Hindlimb muscle (tissue), 1 donor: Measurements from ENCODE around the gene MRPS22. TPM values are rescaled to one million over a fixed set of nuclear protein-coding genes. Genes with fewer than 3 reads are reported as not detected.
"Not testable (repeated sequence)": the region's sequence is repeated elsewhere in the genome, so short reads cannot be mapped to it uniquely, and the experiment has no call there.

Experiments
- DNase-seq: peaks from one replicate; pipeline ENCODE4 v3.0.0-alpha.2; 2013
- polyA plus RNA-seq: library from polyadenylated mRNA; unstranded; fragments of 120-200 nt; gene quantifications from one replicate; pipeline ENCODE4 v1.2.1, GENCODE V29; 2013; ENCODE audit not compliant: insufficient read length

MRPS22 gene
- polyA plus RNA-seq, 1 donor = 47.7 TPM

DNA sequence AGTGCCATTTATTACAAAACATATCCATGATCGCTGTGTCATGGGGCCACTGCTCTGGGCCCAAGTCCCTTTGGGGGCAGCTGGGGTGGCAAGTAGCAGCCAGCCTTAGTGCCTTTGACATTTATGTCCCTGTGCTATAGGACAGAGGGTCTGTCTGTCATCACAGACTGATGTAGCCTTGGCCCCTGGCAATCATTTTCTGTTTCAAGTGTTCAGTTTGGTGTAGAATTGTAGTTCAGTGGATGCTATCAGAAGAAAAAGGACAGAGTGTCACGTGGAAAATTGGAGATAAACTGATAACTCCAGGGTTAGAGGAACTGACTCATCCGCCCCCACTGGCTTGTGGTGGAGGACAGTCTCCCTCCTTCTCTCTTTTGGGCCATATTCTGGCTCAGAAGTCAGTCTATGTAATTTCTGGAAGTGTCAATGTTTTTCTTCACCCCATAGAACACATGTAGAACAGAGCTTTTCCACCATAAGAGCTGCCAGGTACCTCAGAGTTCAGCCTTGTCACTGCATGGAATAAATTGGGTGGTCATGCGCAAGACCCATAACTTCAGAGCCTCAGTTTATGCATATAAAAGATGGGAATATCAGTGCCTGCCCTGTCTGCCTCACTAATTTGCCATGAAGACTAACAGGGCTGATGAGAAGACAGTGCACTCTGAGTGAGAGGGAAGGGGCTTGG is 4.5 kb upstream of the MRPS22 start:
- no peak for DNase-seq

DNA sequence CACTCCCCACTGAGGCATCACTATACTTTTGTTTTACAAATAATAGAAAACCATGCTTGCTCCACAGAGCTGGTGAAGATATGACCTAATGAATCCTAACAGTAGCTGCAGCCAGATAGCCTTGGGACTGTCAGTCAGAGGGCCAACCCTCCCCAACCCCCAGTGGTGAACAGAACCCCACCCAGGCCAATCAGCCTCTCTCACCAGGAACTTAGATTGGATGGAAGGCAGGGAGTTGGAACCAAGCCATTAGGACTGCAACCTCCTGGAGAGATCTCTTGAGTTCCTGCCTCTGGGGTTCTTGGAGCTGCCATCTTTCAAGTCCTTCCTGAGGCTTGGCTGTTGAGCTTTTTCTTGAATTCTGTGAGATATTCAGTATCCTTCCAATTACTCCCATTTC is 3.0 kb upstream of the MRPS22 start:
- no peak for DNase-seq

DNA sequence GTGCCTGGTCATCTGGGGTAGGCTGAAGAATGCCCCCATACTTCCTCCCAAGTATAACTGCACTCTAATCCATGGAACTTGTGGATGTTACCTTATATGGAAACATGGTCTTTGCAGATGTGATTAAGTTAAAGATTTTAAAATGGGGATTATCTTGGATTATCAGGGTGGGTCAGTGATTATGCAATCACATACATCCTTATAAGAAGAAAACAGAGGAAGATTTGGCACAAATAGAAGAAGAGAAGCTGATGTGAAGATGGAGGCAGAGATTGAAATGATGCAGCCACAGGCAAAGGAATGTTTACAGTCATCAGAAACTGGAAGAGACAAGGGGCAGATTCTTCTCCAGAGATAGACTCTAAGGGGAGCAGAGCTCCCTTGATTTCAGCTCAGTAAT is 1.8 kb upstream of the MRPS22 start:
- no peak for DNase-seq

DNA sequence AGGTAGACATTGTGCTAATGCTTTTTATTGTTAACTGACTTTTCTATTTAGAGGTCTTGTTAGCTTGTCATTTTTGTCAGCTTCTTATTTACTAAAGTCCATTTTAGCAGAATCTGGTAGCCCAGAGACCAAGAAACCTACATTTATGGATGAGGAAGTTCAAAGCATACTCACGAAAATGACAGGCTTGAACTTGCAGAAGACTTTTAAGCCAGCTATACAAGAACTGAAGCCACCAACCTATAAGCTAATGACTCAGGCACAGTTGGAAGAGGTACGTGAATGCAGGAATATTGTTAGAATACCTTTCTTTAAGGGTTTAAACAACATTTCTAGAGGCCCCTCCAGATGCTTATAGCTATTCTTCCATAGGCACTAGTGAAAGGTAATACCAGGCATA is 3.0 kb downstream of the MRPS22 start:
- no peak for DNase-seq

DNA sequence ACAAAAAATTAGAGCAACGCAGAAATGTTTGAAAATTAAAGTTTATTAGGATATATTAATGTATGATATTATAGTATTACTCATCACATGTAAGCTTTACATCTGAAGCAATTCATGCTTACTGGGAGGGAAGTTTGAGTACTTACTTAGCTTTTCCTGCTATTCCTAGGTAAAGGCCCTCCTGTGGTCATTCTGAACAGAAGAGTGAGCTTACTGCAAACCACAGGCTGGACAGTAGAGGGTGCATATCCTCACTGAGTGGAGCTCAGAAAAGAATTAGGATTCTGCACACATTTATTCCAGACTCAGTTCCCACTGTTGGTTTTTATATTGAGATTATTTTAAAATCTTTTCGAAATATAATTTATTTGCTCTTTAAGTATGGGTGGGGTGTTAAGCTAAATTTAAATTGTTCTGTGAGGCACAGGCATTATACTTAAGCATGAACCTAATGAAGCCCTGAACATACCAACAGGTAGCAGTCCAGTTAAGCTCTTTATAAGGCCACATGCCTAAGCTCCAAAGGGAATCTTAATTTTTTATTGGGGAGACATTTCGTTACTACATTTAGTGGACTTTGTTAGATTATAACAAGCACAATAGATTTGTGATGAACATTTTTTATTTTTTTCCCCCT is 10.2 kb downstream of the MRPS22 start:
- DNase-seq = peak; percentile 17

DNA sequence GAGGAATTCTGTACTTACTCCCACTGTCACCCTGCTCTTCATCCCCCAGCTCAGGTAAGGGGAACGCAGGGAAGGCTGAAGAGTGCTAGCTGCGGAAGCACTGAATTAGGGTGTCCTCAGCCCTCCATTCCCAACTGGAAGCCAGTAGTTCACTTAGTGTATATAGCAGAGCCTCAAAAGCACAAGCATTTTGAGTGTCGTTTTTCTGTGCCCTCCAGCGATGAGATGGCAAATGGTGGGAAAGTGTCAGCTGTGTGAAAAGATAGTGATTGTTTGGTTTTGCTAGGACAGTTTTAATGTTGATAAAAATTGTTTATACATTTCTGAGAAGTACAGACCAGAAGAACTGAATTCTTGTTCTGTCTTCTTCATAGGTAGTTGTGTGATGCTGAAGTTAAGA is 10.8 kb downstream of the MRPS22 start:
- no peak for DNase-seq

DNA sequence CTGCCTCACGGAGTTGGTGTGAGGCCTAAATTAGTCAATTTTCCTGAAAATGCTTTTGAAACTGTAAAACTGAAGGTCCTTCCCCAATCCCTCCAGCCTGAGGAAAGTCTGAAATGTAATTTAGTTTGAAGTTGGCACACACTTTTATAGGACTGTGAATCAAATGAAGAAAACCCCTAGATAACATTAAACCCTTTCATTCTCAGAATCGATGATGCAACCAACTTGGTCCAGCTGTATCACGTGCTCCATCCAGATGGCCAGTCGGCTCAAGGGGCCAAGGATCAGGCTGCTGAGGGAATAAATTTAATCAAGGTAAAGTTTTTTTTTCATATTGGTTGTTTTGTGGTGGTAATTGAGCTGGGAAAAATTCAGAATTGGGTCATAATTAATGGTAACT is 11.7 kb downstream of the MRPS22 start:
- no peak for DNase-seq

DNA sequence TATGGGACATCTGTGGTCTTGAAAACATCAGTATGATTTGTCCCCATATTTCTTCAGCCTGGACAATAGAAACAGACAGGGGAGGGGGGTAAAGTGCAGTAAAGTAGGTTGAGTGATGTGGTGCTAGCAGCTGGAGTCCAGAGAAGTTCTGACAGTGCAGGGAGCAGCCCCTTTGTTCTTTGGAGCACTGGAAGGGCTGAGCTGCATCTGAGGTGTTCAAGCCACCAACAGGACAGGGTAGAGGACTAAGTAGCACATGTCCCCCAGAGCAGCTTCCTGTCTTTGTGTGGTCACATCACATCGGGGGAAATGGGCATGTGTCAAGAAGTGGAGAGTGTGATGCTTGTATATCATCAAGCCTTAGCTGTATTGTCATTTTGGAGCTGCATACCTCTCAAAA is 12.1 kb downstream of the MRPS22 start:
- no peak for DNase-seq

DNA sequence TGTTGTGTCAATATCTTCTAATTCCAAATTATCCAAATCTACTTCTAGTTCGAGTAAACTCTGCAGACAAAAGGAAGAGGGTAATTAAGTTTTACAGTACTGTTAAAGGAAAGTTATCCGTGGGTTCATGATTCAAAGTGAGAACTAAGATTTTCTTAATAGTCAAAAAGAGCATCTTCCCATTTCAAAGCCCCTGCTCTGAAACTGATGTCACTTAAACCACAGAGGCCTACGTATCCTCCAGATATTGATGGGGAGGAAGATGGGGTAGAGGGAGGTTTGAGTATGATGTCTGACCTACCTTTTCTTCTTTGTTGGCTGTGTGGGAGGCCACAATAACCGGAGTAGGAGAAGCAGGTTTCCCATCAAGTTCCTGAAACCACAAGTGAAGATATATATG is 14.1 kb downstream of the MRPS22 start:
- no peak for DNase-seq

DNA sequence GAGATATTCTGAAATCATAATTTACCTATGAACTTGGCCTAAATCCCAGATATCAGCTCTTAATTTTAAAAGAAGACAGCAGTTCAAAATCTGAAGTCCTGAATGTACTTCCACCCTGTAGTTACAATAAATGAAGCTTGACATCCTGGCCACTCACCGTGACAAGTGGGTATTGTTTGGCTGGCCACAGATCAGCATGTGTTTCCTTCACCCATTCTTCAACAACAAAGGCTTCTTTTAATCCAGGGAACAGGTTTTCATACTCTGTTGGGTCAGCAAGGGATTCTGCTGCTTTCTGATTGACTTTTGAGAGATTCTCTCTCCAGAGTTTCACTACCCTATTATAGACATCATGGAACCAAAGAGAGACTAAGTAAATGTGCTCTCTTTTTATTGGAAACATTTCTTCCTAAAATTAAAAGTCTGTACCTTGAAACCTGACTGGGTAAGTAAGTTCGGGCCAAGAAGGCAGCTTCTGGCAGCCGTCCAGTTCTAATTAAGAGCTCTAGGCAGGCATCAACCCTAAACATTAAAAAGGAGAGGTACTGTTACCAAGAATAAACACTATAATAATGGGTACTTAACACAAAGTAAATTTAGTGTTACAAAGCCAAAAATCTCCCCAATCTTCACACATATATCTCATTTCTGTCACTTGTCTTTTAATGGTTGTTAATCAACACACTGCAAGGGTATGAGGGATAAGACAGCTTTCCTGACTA is 15.2 kb downstream of the MRPS22 start:
- DNase-seq = no peak

DNA sequence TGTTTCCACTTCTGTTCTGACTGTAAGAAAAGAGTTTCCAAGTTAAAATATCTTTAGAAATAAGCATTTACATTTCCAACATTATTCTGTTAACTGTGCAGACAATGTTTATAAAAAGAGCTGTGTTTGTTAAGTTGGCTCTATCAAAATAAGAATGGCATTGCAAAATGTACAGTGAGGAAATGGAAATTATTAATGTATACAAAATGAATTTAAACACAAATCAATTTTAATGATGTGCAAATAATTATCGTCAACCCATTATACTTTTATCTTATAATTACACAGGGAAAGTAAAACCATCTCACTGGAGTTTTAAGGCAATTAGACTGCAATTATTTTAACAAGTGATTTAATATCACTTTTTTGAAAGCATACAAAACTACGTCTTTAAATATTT is 17.5 kb downstream of the MRPS22 start:
- DNase-seq = no peak

DNA sequence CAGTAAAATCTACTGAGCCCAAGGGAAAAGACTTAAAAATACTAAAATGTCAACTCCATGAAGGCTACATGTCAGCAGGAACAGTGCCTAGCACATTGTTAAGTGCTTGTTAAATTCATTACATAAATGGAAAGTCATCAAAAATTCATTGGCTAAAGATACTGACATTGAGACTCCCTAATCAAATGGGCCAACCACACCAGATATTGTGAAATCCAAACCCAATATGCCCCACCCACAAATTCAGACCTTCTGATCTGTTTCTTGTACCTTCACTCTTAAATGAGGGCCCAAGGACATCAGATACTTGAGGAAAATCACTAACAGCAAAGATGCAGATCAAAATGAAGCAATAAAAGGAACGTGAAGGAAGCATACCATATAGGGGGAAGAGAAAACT is 20.7 kb downstream of the MRPS22 start:
- DNase-seq = no peak

DNA sequence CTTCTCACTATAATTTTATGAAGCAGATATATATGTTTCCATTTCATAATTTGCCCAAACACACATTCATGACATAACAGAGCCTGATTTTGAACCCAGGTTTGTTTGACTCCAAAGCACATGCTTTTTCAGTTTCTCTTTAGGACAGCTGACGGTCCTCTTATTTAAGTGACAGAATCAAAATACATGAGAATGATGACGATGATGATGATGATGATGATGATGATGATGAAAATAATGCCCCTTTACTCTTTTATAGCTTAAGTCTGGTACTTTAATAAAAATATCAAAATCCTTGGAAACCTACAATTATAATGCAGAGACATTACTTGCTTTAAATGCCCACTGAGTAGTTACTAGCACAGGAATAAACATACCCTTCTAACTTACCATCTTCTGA is 30.3 kb downstream of the MRPS22 start:
- no peak for DNase-seq

DNA sequence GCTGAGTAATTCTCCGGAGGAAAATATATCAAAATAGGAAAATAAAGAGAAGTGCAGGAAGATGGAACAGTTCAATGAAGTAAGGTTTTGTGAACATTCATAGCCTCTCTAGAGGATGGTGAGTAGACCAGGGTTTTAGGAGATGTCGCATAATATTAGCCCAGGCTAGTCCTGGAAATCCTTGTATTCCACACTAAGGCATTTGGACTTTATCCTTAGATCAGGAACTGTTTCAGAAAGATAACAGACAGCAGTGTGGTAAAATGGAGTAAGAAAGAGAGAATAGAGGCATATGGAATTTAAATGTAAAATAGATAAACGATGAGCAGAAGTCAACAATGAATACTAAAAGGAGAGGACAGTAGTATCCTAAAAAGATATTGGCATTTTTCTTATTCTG is 33.6 kb downstream of the MRPS22 start:
- DNase-seq = no peak

DNA sequence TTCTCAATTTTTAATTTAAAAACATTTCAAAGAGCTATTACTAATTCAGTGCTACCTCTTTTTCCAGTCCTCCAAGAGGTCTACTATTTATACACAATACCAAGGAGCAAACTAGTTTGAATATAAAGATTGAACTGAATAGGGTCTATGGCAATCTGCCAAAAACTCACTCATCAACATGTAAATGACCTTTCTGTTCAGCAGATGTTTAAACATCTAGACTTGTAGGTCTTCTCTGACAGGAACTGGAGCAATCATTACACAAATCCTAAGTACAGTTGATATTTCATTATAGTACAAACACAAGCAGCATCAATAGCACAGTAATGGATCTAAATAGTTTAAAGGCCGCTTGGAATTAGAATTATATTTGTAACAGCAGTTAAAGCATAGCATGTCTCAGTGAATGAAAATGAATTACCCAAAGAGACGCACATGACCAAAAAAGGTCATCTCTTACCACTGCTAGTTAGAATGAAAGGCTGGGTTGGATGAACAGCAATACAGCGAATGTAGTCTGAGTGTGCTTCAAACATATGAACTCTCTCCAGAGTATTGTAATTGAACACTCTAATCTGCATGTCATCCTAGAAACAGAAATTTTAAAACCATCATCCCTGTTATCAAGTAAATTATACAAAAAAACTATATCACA is 34.9 kb downstream of the MRPS22 start:
- DNase-seq = no peak

DNA sequence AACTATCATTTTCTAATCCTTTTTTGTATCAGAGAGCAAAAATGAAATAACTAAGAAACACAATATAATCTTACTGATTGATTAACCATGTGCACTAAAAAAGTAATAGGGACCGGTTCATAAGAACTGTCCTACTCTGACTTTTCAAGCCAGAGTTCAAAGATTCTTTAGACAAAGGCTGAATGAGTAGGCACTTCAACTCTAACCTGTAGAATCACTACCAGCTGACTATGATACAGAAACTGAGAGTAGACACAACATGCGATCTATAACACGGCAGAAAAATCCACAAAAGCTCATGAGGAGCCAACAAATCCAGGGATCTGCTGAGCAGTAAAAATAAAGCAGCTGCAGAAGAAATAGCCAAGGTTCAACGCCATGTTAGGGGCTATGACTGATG is 36.8 kb downstream of the MRPS22 start:
- no peak for DNase-seq

DNA sequence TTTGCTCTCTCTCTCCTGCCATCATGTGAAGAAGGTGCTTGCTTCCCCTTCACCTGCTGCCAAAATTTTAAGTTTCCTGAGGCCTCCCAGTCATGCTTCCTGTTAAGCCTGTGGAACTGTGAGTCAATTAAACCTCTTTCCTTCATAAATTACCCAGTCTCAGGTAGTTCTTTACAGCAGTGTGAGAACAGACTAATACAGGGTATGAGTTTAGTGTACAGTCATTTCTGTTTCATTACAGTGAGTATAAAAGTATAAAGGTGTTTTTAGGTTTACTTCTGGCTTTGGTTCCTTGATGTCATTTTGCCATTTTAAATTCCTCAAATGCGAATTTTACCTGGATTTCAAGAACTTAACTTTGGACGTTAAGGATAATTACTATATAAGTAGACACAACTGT is 38.5 kb downstream of the MRPS22 start:
- not testable (repeated sequence) for DNase-seq

DNA sequence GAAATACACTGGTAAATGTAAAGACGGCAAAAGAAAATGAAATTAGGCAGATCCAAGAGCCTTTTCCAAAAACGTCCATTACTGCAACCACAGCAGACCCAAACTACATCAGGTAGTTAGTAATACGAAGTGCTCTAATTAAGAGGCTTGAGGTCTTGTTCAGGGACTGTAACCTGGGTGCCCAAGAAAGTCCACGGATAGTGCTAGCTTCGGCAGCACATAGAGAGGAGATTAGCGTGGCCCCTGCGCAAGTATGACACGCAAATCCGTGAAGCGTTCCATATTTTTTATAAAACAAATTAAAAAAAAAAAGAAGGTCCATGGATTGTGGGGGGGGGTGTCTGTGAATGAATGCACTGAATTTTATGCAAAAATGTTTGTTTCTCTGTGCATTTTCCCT is 44.3 kb downstream of the MRPS22 start:
- no peak for DNase-seq

DNA sequence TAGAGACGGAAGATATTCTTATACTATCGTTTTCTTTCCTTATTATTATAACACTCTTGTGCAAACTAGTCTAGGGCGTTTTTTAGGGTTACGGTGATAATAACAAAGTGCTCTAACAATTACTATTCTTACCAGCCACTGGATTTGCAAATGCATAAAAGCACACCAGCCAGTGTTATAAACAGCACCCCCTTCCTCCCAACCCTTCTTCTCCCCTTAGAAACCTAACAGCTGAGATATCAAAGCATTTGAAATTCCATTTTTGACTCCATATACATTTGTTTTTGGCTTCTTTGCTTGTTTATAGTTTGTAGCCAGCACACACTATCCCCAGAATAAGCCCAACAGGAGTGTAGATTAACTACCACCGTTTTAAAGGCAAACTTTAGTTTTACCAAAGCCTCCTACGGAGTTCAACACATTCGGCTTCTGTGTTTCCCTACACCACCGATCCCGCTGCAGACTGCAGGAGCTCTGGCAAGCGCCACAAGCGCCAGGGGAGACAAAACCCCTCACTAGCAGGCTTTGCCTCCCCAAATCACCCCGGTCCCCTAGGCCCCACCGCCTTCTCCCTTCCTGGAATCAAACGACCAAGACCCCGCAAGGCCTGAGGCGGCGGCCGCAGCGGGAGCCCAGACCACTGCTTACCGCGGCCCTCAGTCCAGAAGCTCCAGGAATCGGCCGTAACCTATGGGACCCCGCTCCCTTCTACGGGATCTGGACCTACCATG is 45.2 kb downstream of the MRPS22 start:
- no peak for DNase-seq

DNA sequence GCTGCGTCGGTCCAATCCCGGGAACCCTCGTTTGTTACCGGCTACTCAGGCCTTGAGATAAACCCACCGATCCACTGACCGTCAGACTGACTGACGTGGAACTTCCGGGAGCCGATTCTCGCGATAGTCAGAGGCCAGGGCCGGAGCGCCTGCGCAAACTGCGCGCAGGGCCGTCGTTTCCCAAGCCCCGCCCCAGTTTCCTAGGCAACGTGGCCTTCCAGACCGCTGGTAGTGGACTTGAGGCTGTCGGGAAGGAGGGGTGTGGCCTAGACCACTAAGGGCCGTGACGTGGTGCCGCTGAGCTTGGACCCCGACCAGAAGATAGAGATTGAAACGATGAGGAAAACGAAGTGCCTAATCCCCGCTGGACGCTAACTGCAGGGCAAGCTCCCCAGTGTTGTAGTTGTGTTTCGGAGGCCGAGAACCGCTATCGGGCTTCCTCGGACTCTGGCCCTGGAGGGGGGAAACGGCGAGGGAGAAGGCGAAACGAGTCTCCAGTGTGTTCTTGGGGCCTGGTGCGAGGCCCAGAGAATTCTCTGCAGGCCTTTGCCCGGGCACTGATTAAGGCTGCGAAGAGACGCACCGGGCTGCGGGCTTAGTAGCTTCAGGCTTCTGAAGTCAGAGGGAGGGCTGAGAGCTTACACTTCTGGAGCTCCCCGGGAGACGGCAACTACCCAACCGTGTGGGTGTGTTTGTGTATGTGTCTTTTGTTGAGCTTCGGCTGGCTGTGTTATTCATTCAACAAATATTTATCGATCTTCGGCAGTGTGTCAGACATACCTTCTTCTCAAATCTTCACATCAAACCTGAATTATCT is 45.9 kb downstream of the MRPS22 start, which contains the start of gene COPB2:
TSS of gene COPB2 (minus strand) at position 96 of the 817 bp plus-strand sequence. CDS start 97 bp downstream, outside the sequence.
- DNase-seq = peak; percentile 100

DNA sequence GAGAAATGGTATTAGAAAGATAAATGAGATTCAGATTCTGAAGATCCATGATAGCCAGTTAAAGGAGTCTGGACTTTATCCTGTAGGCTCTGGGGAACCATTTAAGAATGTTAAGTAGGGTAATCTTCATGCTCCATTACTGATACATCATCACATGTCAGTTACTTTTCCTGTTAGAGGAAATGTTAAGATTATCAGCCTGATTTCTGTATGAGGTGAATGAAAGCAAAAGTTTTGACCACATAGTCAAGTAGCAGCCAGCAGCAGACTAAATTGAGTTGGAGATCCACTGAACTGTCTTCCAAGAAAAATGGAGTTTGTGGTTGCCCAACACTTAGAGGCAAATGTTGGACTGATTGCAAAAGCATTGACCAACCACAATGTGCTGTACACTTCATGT is 50.3 kb downstream of the MRPS22 start:
- no peak for DNase-seq

DNA sequence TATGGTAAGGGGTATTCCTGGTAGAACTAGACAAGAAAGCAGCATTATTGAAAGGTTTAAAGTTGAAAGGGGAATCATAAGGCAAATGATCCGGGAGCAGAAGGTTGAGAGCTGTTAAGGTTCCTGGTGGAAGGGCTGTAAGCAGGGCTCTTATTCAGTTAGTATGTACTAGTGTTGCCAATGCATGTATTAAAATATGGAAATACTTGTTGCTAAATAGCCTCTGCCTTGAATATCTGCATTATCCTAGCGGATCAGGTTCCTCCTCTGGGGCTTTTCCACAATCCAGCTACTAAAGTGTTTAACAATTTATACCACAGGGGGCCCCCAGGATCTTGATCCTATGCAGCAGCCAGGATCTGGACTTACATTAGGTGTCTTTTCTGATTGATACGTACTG is 52.9 kb downstream of the MRPS22 start:
- DNase-seq = no peak
